Measurements from ENCODE around the gene TKTL1. TPM values are rescaled to one million over a fixed set of nuclear protein-coding genes. Genes with fewer than 3 reads are reported as not detected.
"Not testable (repeated sequence)": the region's sequence is repeated elsewhere in the genome, so short reads cannot be mapped to it uniquely, and the experiment has no call there.

TKTL1 gene
- total and polyA plus RNA-seq, 2 of the 8 experiments (the other 6 are each of a cell fraction or from before 2014, with no cell fraction given) = 0.05 TPM; not detected in 1

DNA sequence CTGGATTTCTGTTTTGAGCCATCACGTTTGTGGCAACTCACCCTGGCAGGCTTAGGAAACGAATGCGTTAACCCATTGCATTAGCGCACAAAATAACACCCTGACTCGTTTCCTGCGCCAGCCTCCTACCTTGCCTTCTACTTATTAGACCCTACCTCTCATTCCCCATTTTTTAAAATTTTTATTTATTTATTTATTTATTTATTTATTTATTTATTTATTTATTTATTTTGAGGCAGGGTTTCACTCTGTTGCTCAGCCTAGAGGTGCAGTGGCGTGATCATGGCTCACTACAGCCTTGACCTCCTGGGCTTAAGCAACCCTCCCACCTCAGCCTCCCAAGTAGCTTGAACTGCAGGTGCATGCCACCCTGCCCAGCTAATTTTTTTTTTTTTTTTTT, 7.4 kb downstream of the TKTL1 start:
- H2BK12ac ChIP-seq (ENCODE audit: low read depth, low read length); H3K36me3 ChIP-seq (ENCODE audit: control insufficient read depth in 2 of 4, insufficient read depth in 4 of 4, low read length in 3 of 4); H3K18ac ChIP-seq (ENCODE audit: extremely low read depth, low read length); H4K20me1 ChIP-seq (replicated peaks in 1 of 2; ENCODE audit: control insufficient read depth in 1 of 2, insufficient read depth in 2 of 2, low read length in 2 of 2); FAIRE-seq; H3K4ac ChIP-seq (replicated peaks; ENCODE audit: insufficient read length, low read depth, low read length); H3K23me2 ChIP-seq (ENCODE audit: low read depth, low read length); H3K27ac ChIP-seq (ENCODE audit: low read depth, low read length); H2AFZ ChIP-seq (ENCODE audit: low read length); H2BK20ac ChIP-seq (ENCODE audit: low read length); H2BK120ac ChIP-seq (replicated peaks; ENCODE audit: low read depth, low read length); H3K14ac ChIP-seq (ENCODE audit: insufficient read length); H3K4me2 ChIP-seq (ENCODE audit: insufficient read depth in 1 of 2, low read depth in 2 of 2, low read length in 2 of 2); H2BK5ac ChIP-seq (ENCODE audit: low read depth, low read length); H4K8ac ChIP-seq (ENCODE audit: extremely low read depth, insufficient read depth, low read length); DNase-seq (ENCODE audit: low read depth in 1 of 2, low spot score in 2 of 2); H3K56ac ChIP-seq (replicated peaks; ENCODE audit: insufficient read length, low read depth, low read length); POLR2A ChIA-PET (ENCODE audit: partially characterized antibody); H3K9me3 ChIP-seq (ENCODE audit: insufficient read depth in 2 of 2, low read depth in 1 of 2, low read length in 1 of 2); H3K4me1 ChIP-seq (replicated peaks in 1 of 4; ENCODE audit: control insufficient read depth in 3 of 4, insufficient read depth in 4 of 4, low read length in 3 of 4); CTCF ChIA-PET (ENCODE audit: partially characterized antibody); H3K9ac ChIP-seq (replicated peaks in 1 of 4; ENCODE audit: extremely low read depth in 1 of 4, low read depth in 3 of 4, low read length in 3 of 4); H2BK15ac ChIP-seq (ENCODE audit: low read length); H3K4me3 ChIP-seq (ENCODE audit: extremely low read depth in 1 of 4, insufficient read depth in 2 of 4, low read depth in 3 of 4, low read length in 4 of 4); H4K91ac ChIP-seq (replicated peaks; ENCODE audit: insufficient read length, low read length); H3K79me1 ChIP-seq (ENCODE audit: low read depth, low read length); H2AK5ac ChIP-seq (ENCODE audit: low read depth, low read length); H3K27me3 ChIP-seq (replicated peaks in 1 of 4; ENCODE audit: control insufficient read depth in 3 of 4, extremely low read depth in 1 of 4, insufficient read depth in 3 of 4, low read length in 3 of 4); H3K79me2 ChIP-seq (ENCODE audit: control insufficient read depth in 1 of 2, insufficient read depth in 2 of 2, low read length in 2 of 2); H4K5ac ChIP-seq (ENCODE audit: insufficient read length, low read depth, low read length); H3K23ac ChIP-seq (ENCODE audit: insufficient read length): not testable (repeated sequence)
- 94 to 100% methylated on average over 1 to 6 of the region's 7 CpGs for WGBS, 2 experiments (ENCODE audit: extremely low coverage in 1 of 2, insufficient coverage in 1 of 2, insufficient read length in 1 of 2, insufficient replicate concordance in 2 of 2, low coverage in 1 of 2, low lambda C conversion rate in 2 of 2, missing lambda C conversion rate in 1 of 2)
